Measurements from ENCODE around the gene BTN1A1.
"Not testable (repeated sequence)": the region's sequence is repeated elsewhere in the genome, so short reads cannot be mapped to it uniquely, and the experiment has no call there.

BTN1A1 gene

DNA sequence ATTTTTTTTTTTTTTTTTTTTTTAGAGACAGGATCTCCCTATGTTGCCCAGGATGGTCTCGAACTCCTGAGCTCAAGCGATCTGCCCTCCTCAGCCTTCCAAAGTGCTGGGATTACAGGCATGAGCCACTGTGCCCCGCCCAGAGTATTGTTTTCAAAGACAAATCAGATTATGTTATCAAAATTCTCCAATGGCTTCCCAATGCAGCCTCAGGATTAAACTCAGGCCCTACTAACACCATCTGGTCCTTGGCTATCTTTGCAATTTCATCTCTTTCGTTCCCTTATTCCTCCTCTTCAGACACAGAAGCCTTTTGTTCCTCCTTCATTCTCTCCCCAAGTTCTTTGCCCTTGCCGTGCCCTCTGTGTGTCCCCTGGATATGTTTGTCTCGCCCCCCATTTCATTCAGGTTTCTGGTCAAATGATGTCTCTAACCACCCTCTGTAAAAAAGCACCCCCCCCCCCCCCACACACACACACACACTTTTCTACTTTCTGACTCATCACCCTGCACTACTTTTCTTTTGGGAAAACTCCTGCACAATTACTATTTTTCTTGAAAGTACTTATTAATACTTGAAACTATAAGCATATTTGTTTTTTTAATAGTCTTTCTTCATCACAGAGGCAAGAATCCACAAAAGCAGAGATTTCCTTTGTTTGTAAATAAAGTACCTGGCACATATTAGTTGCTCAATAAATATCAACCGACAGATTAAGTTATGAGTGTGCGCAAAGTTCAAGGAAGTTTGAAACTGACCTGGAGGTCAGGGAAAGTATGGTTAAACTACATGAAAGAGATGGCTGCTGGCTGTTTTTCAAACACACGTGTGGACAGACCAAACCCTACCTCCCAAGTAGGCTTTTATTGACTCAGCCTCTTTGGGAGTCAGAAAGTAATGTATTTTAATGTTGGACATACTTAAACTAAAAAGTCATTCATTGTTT lies 16.7 kb downstream of the BTN1A1 start:
- no peak for DNase-seq (ENCODE audit: low spot score)

- no peak for DNase-seq (ENCODE audit: low spot score)
Measured at GRCh38 chr6:26519359-26519758, 19.3 kb downstream of the BTN1A1 start.

DNA sequence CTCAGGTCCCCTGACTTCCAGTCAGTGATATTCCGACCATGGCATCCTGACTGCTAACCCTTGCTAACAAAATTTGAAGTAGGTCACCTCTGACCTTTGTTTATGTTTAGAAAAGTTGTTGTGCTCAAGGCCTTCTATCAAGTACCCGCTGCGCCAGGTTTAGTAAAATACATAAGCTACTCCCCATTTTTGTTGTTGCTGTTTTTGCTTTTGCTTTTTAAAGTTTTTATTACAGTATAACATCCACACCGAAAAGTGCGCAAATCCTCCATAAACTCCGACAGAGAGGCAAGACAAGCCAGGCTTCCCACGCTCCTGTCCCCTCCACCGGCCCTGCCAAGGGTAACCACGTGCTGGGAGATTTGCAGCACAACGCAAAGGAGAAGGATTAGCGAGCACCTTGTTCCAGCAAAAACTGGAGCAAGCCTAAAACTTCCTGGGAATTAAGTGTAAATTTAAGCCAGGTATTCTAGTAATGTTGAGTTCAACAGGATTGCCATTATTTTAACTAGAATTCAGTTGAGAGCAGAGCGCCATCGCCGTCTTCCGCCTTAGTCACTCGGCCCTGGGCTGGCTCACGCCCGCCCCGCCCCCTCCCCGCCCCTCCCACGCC lies 20.2 kb downstream of the BTN1A1 start:
- DNase-seq (ENCODE audit: low spot score), result no peak

- peak; percentile 90 for DNase-seq (ENCODE audit: low spot score)
Measured at GRCh38 chr6:26520850-26521599, 20.9 kb downstream of the BTN1A1 start.

GRCh38 chr6:26521600-26522391 lies 21.7 kb downstream of the BTN1A1 start:
- peak; percentile 83 for DNase-seq (ENCODE audit: low spot score)

GRCh38 chr6:26522486-26523228 lies 22.6 kb downstream of the BTN1A1 start:
- DNase-seq (ENCODE audit: low spot score), result peak; percentile 51

- not testable (repeated sequence) for DNase-seq (ENCODE audit: low spot score)
Measured at GRCh38 chr6:26524314-26524713, 24.2 kb downstream of the BTN1A1 start.

GRCh38 chr6:26524722-26525370 lies 24.7 kb downstream of the BTN1A1 start:
- DNase-seq (ENCODE audit: low spot score), result no peak

DNA sequence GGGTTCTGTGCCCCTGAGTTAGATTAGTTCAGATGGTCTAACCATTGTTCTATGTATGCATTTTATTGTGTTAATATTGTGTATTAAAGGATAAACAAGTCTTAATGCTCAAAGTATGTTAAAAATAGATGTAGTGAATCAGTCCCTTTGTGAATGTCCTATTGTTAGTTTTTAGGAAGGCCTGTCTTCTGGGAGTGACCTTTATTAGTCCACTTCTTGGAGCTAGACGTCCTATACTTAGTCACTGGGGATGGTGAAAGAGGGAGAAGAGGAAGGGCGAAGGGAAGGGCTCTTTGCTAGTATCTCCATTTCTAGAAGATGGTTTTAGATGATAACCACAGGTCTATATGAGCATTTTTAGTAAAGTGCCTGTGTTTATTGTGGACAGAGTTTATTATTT lies 25.7 kb downstream of the BTN1A1 start:
- no peak for DNase-seq (ENCODE audit: low spot score)

GRCh38 chr6:26526928-26527327 lies 26.8 kb downstream of the BTN1A1 start:
- no peak for DNase-seq (ENCODE audit: low spot score)

- DNase-seq (ENCODE audit: low spot score), result no peak
Measured at GRCh38 chr6:26530203-26530602, 30.1 kb downstream of the BTN1A1 start.

GRCh38 chr6:26531897-26532296 lies 31.8 kb downstream of the BTN1A1 start:
- DNase-seq (ENCODE audit: low spot score), result peak; percentile 34

- peak; percentile 98 for DNase-seq (ENCODE audit: low spot score)
Measured at GRCh38 chr6:26532699-26533531, 32.8 kb downstream of the BTN1A1 start.

DNA sequence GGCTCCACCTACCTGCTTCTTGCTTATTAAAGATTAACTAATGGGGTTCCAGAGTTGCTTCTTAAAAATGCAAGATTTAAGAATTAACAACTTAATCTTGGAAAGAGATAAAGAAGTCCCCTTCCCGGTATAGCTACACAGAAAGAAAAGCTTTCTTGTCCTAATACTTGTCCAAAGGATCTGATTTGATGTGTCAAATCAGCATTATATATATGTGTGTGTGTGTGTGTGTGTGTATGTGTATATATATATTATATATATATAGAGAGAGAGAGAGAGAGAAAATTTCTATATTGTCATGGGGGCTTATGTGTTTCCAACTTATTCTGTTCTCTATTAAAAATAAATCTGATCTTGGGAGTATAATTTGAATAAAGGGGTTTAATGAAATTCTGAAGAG lies 33.4 kb downstream of the BTN1A1 start:
- DNase-seq (ENCODE audit: low spot score), result no peak

DNA sequence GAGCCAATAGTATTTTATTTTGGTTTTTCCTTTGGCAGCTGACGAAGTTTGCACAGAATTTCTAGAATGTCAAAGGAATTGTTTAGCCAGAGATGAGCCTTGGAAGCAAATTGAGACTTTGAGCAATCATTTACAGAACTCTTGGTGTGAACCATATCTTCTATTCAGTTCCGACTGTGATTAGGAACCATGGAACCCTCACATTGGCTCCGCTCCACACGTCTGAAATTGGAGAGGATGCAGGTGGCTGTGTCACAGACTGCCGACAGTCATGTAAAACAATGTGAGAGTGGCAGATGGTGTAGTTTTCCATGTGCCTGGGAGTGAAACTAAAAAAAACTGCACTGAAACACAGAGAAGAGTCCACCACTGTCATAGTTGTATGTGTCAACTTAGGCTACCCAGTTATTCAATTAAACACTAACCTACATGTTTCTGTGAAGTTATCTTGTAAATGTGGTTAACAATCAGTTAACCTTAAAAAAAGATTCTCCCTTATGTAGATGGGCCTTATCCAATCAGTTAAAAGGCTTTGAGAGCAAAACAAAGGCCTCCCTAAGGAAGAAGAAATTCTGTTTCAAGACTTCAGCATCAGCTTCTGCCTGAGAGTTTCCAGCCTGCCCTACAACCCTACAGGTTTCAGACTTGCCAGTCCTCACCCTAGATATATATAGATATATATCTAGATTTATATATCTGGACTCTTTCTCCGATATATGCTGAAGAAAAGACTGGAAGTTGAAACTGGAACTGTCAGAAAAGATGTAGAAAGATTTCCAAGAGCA lies 34.8 kb downstream of the BTN1A1 start:
- peak; percentile 57 for DNase-seq (ENCODE audit: low spot score)

GRCh38 chr6:26536571-26537159 lies 36.6 kb downstream of the BTN1A1 start:
- peak; percentile 81 for DNase-seq (ENCODE audit: low spot score)

DNA sequence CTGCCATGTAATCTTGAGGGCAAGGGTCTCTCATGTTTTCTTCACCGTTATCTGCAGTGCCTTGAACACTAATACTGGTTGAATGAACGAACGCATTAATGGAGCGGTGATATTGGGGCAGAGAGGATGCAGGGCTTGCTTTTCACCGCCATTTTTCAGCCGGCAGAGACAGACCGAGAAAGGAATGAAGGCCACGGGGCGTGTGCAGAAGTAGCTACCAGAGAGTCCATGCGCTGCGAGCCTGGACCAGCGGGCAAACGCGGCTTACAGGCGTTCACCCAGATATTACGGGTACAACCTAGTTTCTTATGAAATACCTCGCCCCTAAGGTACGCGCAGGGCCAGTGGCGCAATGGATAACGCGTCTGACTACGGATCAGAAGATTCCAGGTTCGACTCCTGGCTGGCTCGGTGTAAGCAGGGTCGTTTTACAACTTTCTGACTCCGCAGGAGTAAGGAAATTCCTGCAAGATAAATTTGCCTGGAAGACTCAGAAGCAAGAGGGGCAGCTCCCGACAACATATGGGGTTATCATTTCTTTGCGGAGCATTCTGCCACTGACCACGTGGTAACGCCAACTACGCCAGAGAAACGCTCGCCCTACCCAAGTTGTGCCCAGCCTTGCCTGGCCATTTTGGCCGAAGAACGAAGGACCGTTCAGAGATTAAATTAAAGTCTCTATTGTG lies 37.2 kb downstream of the BTN1A1 start:
- DNase-seq (ENCODE audit: low spot score), result peak; percentile 95

All from NAMALWA (cell line).